MCF 10A (cell line): ENCODE results near the gene ZNF280D. TPM values are rescaled to one million over a fixed set of nuclear protein-coding genes. Genes with fewer than 3 reads are reported as not detected.

Experiments used
- BruUV-seq: library from RNA; stranded (reverse); fragments of 400-500 nt; replicated peaks from 2 replicates; lab custom pipeline; 2021; lab: Mats Ljungman, UMichigan
- CTCF ChIA-PET: fragments of 300-600 bp; sonication (Branson Sonifier 250); formaldehyde crosslinking; extraction: SDS; loops from one replicate; lab custom pipeline; 2021; ENCODE audit warnings: antibody characterized with exemption, inconsistent platforms; lab: Yijun Ruan, JAX
- POLR2A ChIA-PET: fragments of 300-600, 350-650 bp; sonication (Branson Sonifier 250); formaldehyde crosslinking; extraction: SDS; loops from one replicate; lab custom pipeline; 2020; ENCODE audit warnings: antibody characterized with exemption, inconsistent platforms; lab: Yijun Ruan, JAX
- DNase-seq: peaks from one replicate; pipeline ENCODE4 v3.0.0-alpha.2; 2018; ENCODE audit not compliant: unreplicated experiment
- H3K27ac Mint-ChIP-seq: one replicate; pipeline ENCODE4 v1.8.0; 2022; ENCODE audit warnings: mild to moderate bottlenecking, low read depth, mixed read lengths; ENCODE audit not compliant: unreplicated experiment
- H3K27me3 Mint-ChIP-seq: one replicate; pipeline ENCODE4 v1.8.0; 2022; ENCODE audit warnings: mixed read lengths; ENCODE audit not compliant: insufficient read depth, unreplicated experiment
- H3K36me3 Mint-ChIP-seq: one replicate; pipeline ENCODE4 v1.8.0; 2022; ENCODE audit warnings: mild to moderate bottlenecking, moderate library complexity, mixed read lengths; ENCODE audit not compliant: insufficient read depth, unreplicated experiment
- H3K4me1 Mint-ChIP-seq: one replicate; pipeline ENCODE4 v1.8.0; 2022; ENCODE audit warnings: mixed read lengths; ENCODE audit not compliant: insufficient read depth, unreplicated experiment
- H3K4me3 Mint-ChIP-seq: one replicate; pipeline ENCODE4 v1.8.0; 2022; ENCODE audit warnings: mild to moderate bottlenecking, moderate library complexity, mixed read lengths; ENCODE audit not compliant: unreplicated experiment
- H3K9me3 Mint-ChIP-seq: one replicate; pipeline ENCODE4 v1.8.0; 2022; ENCODE audit warnings: mixed read lengths; ENCODE audit not compliant: unreplicated experiment
- CTCF ChIP-seq: fragments of 200-600 bp; IDR thresholded peaks from one replicate; pipeline ENCODE4 v1.8.0; 2022; ENCODE audit warnings: antibody characterized with exemption, mild to moderate bottlenecking; ENCODE audit not compliant: unreplicated experiment
- intact Hi-C: fragments of 100-400 bp; cut with micrococcal nuclease; formaldehyde crosslinking; loops from 2 replicates; pipeline ENCODE4 v1.14.1; 2022
- total RNA-seq: library from RNA; stranded (reverse); gene quantifications from 2 replicates; pipeline ENCODE4 v1.2.3, GENCODE V29; 2022

The ZNF280D gene
- total RNA-seq, 1 experiment from 2014 or later: 30.8 TPM

GRCh38 chr15:56724232-56724631 is 9.1 kb downstream of the ZNF280D start:
- no peak overlapping the region for H3K27ac Mint-ChIP-seq
- H3K27me3 Mint-ChIP-seq: no peaks in the 10 kb centered on the region
- H3K4me1 Mint-ChIP-seq: peaks cover 24% of the 10 kb centered on the region
- H3K36me3 Mint-ChIP-seq: peaks cover 32% of the 10 kb centered on the region
- DNase-seq: no peak
- no peak for TF ChIP-seq CTCF
- ChIA-PET CTCF (interaction anchor here (1.1 kb wide), 1 partner anchor 231 kb away, joined by 3 read pairs; no protein-coding TSS in a partner anchor), POLR2A (interaction anchor here (0.6 to 1.9 kb wide), 3 partner anchors 8 to 527 kb away, joined by 3 to 12 read pairs (median 5); partner anchors contain the start of gene ZNF280D)
- H3K4me3 Mint-ChIP-seq: no peak overlapping the region
- no peaks in the 10 kb centered on the region for H3K9me3 Mint-ChIP-seq
- intact Hi-C loops: no loop called here
- no TSS peak for BruUV-seq

GRCh38 chr15:56723787-56724186 is 9.5 kb downstream of the ZNF280D start:
- Mint-ChIP-seq H3K27ac (peak overlapping the region; percentile 3), H3K27me3 (no peaks in the 10 kb centered on the region), H3K36me3 (peaks cover 29% of the 10 kb centered on the region), H3K4me3 (no peak overlapping the region), H3K9me3 (no peaks in the 10 kb centered on the region), H3K4me1 (peaks cover 26% of the 10 kb centered on the region)
- DNase-seq: no peak
- ChIA-PET POLR2A (interaction anchor here (0.6 to 1.9 kb wide), 4 partner anchors 9 to 527 kb away, joined by 3 to 12 read pairs (median 4); partner anchors contain the start of gene ZNF280D), CTCF (no interaction called here)
- no TSS peak for BruUV-seq
- intact Hi-C loops: no loop called here
- no peak for TF ChIP-seq CTCF

- peaks cover 18% of the 10 kb centered on the region for H3K36me3 Mint-ChIP-seq
- TF ChIP-seq CTCF: no peak
- ChIA-PET POLR2A (interaction anchor here (0.6 to 1.3 kb wide), 5 partner anchors 9 to 603 kb away, joined by 3 to 5 read pairs (median 3); partner anchors contain the start of gene ZNF280D), CTCF (interaction anchor here (0.6 to 0.7 kb wide), 3 partner anchors 80 to 229 kb away, joined by 3 read pairs; no protein-coding TSS in a partner anchor)
- intact Hi-C loops: no loop called here
- no peaks in the 10 kb centered on the region for H3K27me3 Mint-ChIP-seq
- H3K4me1 Mint-ChIP-seq: peaks cover 26% of the 10 kb centered on the region
- DNase-seq: peak; percentile 65
- no peak overlapping the region for H3K4me3 Mint-ChIP-seq
- no TSS peak for BruUV-seq
- no peak overlapping the region for H3K27ac Mint-ChIP-seq
- no peaks in the 10 kb centered on the region for H3K9me3 Mint-ChIP-seq
These were observed 13.3 kb downstream of the ZNF280D start for GRCh38 chr15:56719774-56720555.

- Mint-ChIP-seq H3K4me3 (no peak overlapping the region), H3K9me3 (no peaks in the 10 kb centered on the region), H3K36me3 (peaks cover 16% of the 10 kb centered on the region), H3K27me3 (no peaks in the 10 kb centered on the region), H3K27ac (no peak overlapping the region), H3K4me1 (peaks cover 26% of the 10 kb centered on the region)
- CTCF ChIA-PET: interaction anchor here (0.6 to 0.7 kb wide), 3 partner anchors 79 to 228 kb away, joined by 3 read pairs; no protein-coding TSS in a partner anchor
- intact Hi-C loops: no loop called here
- no peak for TF ChIP-seq CTCF
- DNase-seq: no peak
- no TSS peak for BruUV-seq
- POLR2A ChIA-PET: interaction anchor here (0.6 to 1.3 kb wide), 5 partner anchors 10 to 36 kb away, joined by 3 to 5 read pairs (median 3); partner anchors contain the start of gene ZNF280D
These were observed 14.2 kb downstream of the ZNF280D start for GRCh38 chr15:56719021-56719612.
